IMR-90 (cell line): ENCODE measurements around the gene TOP2B. TPM values are rescaled to one million over a fixed set of nuclear protein-coding genes. Genes with fewer than 3 reads are reported as not detected.

ENCODE experiments used
- ATAC-seq: fragments of 200-7000 bp; cut with Tn5 transposase; 2 replicates; pipeline ENCODE4 v1.9.1; 2020; ENCODE audit warnings: low read depth, mild to moderate bottlenecking, moderate library complexity
- BruUV-seq: library from RNA; stranded (reverse); fragments of 400-500 nt; replicated peaks from 2 replicates; lab custom pipeline; 2021; lab: Mats Ljungman, UMichigan
- CTCF ChIA-PET: fragments of 300-600 bp; formaldehyde crosslinking; extraction: SDS; loops from one replicate; lab custom pipeline; 2021; ENCODE audit warnings: antibody characterized with exemption; lab: Yijun Ruan, JAX
- POLR2A ChIA-PET: fragments of 300-600 bp; sonication (Branson Sonifier 250); formaldehyde crosslinking; loops from one replicate; lab custom pipeline; 2022; ENCODE audit warnings: antibody characterized with exemption; ENCODE audit not compliant: unreplicated experiment; lab: Charles Lee
- DNase-seq: peaks from one replicate; pipeline ENCODE4 v3.0.0; 2013
- H2AFZ ChIP-seq: replicated peaks from 2 replicates; pipeline ENCODE3; 2013; ENCODE audit warnings: low read length, mild to moderate bottlenecking; ENCODE audit not compliant: poor library complexity
- H2AK5ac ChIP-seq: 2 replicates; pipeline ENCODE4 v1.6.1; 2013; ENCODE audit warnings: low read depth, low read length, inconsistent platforms
- H2AK9ac ChIP-seq: replicated peaks from 2 replicates; pipeline ENCODE3; 2013; ENCODE audit warnings: mild to moderate bottlenecking, low read depth, low read length, moderate library complexity; ENCODE audit not compliant: poor library complexity
- H2BK120ac ChIP-seq: 2 replicates; pipeline ENCODE4 v1.6.1; 2013; ENCODE audit warnings: low read depth, low read length, inconsistent platforms
- H2BK15ac ChIP-seq: 3 replicates; pipeline ENCODE4 v1.6.1; 2013; ENCODE audit warnings: low read depth, low read length, inconsistent platforms
- H2BK20ac ChIP-seq: 2 replicates; pipeline ENCODE4 v1.6.1; 2013; ENCODE audit warnings: low read depth, mild to moderate bottlenecking, inconsistent platforms, low read length, moderate library complexity
- H2BK5ac ChIP-seq: 2 replicates; pipeline ENCODE4 v1.6.1; 2013; ENCODE audit warnings: mild to moderate bottlenecking, low read depth, low read length, inconsistent platforms; ENCODE audit not compliant: poor library complexity, severe bottlenecking
- H3K14ac ChIP-seq: replicated peaks from 2 replicates; pipeline ENCODE4 v1.6.1; 2013; ENCODE audit warnings: low read depth, low read length, inconsistent platforms
- H3K18ac ChIP-seq: 2 replicates; pipeline ENCODE4 v1.6.1; 2013; ENCODE audit warnings: low read depth, low read length, control low read depth
- H3K23ac ChIP-seq: 2 replicates; pipeline ENCODE4 v1.6.1; 2013; ENCODE audit warnings: low read depth, low read length, inconsistent platforms
- H3K27ac ChIP-seq: 2 replicates; pipeline ENCODE4 v1.5.1; 2013; ENCODE audit warnings: mild to moderate bottlenecking, control low read depth, low read length; ENCODE audit not compliant: insufficient read depth
- H3K27me3 ChIP-seq: 2 replicates; pipeline ENCODE4 v1.6.1; 2013; ENCODE audit warnings: low read length; ENCODE audit not compliant: control insufficient read depth, insufficient read depth
- H3K36me3 ChIP-seq: 2 replicates; pipeline ENCODE4 v1.6.1; 2013; ENCODE audit warnings: low read length, mixed read lengths; ENCODE audit not compliant: control insufficient read depth, insufficient read depth
- H3K4ac ChIP-seq: 2 replicates; pipeline ENCODE4 v1.6.1; 2013; ENCODE audit warnings: low read depth, low read length, inconsistent platforms
- H3K4me1 ChIP-seq: 2 replicates; pipeline ENCODE4 v1.6.1; 2013; ENCODE audit warnings: low read length, mixed read lengths; ENCODE audit not compliant: control insufficient read depth, insufficient read depth
- H3K4me2 ChIP-seq: 2 replicates; pipeline ENCODE4 v1.6.1; 2013; ENCODE audit warnings: low read depth, mild to moderate bottlenecking, control low read depth, low read length, moderate library complexity
- H3K4me3 ChIP-seq: 2 replicates; pipeline ENCODE4 v1.5.1; 2013; ENCODE audit warnings: low read depth, mild to moderate bottlenecking, control low read depth, low read length, moderate library complexity; ENCODE audit not compliant: insufficient read depth
- H3K56ac ChIP-seq: 2 replicates; pipeline ENCODE4 v1.6.1; 2013; ENCODE audit warnings: low read length, inconsistent platforms; ENCODE audit not compliant: insufficient read depth; ENCODE audit errors: extremely low read depth
- H3K79me1 ChIP-seq, 2 experiments: 2 replicates each; pipeline ENCODE4 v1.6.1; 2013; ENCODE audit warnings: low read length in 2 of 2, inconsistent platforms in 1 of 2, low read depth in 1 of 2
- H3K9ac ChIP-seq: 2 replicates; pipeline ENCODE4 v1.6.1; 2013; ENCODE audit warnings: low read depth, low read length, control low read depth
- H3K9me1 ChIP-seq: 2 replicates; pipeline ENCODE4 v1.6.1; 2013; ENCODE audit warnings: low read length, inconsistent platforms; ENCODE audit not compliant: insufficient read depth
- H3K9me3 ChIP-seq: 2 replicates; pipeline ENCODE4 v1.6.1; 2013; ENCODE audit warnings: low read length; ENCODE audit not compliant: control insufficient read depth, insufficient read depth
- H4K20me1 ChIP-seq: 2 replicates; pipeline ENCODE4 v1.6.1; 2013; ENCODE audit warnings: low read length, inconsistent platforms; ENCODE audit not compliant: insufficient read depth
- H4K5ac ChIP-seq: 2 replicates; pipeline ENCODE4 v1.6.1; 2013; ENCODE audit warnings: mild to moderate bottlenecking, low read depth, low read length, control low read depth
- H4K8ac ChIP-seq, 2 experiments: 2 replicates each; pipeline ENCODE4 v1.6.1; 2013; ENCODE audit warnings: low read depth in 2 of 2, low read length in 2 of 2, control low read depth in 1 of 2, inconsistent platforms in 1 of 2
- H4K91ac ChIP-seq: 2 replicates; pipeline ENCODE4 v1.6.1; 2013; ENCODE audit warnings: low read depth, low read length, inconsistent platforms; ENCODE audit not compliant: insufficient read depth
- BHLHE40 ChIP-seq: fragments of 150-350 bp; IDR thresholded peaks from 2 replicates; pipeline ENCODE4 v1.6.1; 2016; ENCODE audit warnings: mild to moderate bottlenecking, low read depth, low read length
- CEBPB ChIP-seq: IDR thresholded peaks from 2 replicates; pipeline ENCODE4 v1.6.1; 2012; ENCODE audit warnings: low read depth, low read length, improper control_type of control experiment
- CTCF ChIP-seq: conservative IDR thresholded peaks from 2 replicates; pipeline ENCODE4 v1.5.1; 2012; ENCODE audit warnings: mild to moderate bottlenecking, low read depth, low read length, improper control_type of control experiment
- ELK1 ChIP-seq: fragments of 150-350 bp; IDR thresholded peaks from 2 replicates; pipeline ENCODE4 v1.6.1; 2016; ENCODE audit warnings: low read depth, mild to moderate bottlenecking, low read length, moderate library complexity, borderline replicate concordance
- FOS ChIP-seq: fragments of 150-350 bp; IDR thresholded peaks from 2 replicates; pipeline ENCODE4 v1.6.1; 2016; ENCODE audit warnings: low read depth, low read length
- MAFK ChIP-seq: IDR thresholded peaks from 2 replicates; pipeline ENCODE4 v1.6.1; 2012; ENCODE audit warnings: low read depth, low read length, improper control_type of control experiment
- MAZ ChIP-seq: IDR thresholded peaks from 2 replicates; pipeline ENCODE4 v1.6.1; 2012; ENCODE audit warnings: low read depth, mild to moderate bottlenecking, low read length, improper control_type of control experiment, moderate library complexity, borderline replicate concordance
- MXI1 ChIP-seq: IDR thresholded peaks from 2 replicates; pipeline ENCODE4 v1.6.1; 2012; ENCODE audit warnings: low read depth, mild to moderate bottlenecking, low read length, moderate library complexity, borderline replicate concordance
- NFE2L2 ChIP-seq: fragments of 150-350 bp; IDR thresholded peaks from 2 replicates; pipeline ENCODE4 v1.6.1; 2016; ENCODE audit warnings: low read depth, mild to moderate bottlenecking, low read length
- POLR2A ChIP-seq: IDR thresholded peaks from 2 replicates; pipeline ENCODE4 v1.6.1; 2012; ENCODE audit warnings: mild to moderate bottlenecking, low read depth, low read length
- RAD21 ChIP-seq: IDR thresholded peaks from 2 replicates; pipeline ENCODE4 v1.6.1; 2012; ENCODE audit warnings: low read length, improper control_type of control experiment
- RCOR1 ChIP-seq: IDR thresholded peaks from 2 replicates; pipeline ENCODE4 v1.6.1; 2012; ENCODE audit warnings: mild to moderate bottlenecking, low read length, improper control_type of control experiment; ENCODE audit not compliant: insufficient replicate concordance
- RFX5 ChIP-seq: IDR thresholded peaks from 2 replicates; pipeline ENCODE4 v1.8.0; 2012; ENCODE audit warnings: low read depth, mild to moderate bottlenecking, low read length, moderate library complexity
- SMC3 ChIP-seq: fragments of 150-350 bp; IDR thresholded peaks from 2 replicates; pipeline ENCODE4 v1.6.1; 2016; ENCODE audit warnings: low read depth, mild to moderate bottlenecking, antibody characterized with exemption, low read length, moderate library complexity
- USF2 ChIP-seq: fragments of 150-350 bp; IDR thresholded peaks from 2 replicates; pipeline ENCODE4 v1.6.1; 2017; ENCODE audit warnings: mild to moderate bottlenecking, antibody characterized with exemption, low read length, low read depth
- WGBS, 2 experiments: methylation state at CpG; one replicate each; pipeline versions ENCODE4 v1.1.5 to v1.1.7; 2013; ENCODE audit warnings: missing lambda C conversion rate in 2 of 2; ENCODE audit not compliant: insufficient read length in 1 of 2; ENCODE audit errors: extremely low coverage in 2 of 2; 5-methylcytosine and 5-hydroxymethylcytosine counted together
- dilution Hi-C: fragments of 300-500 bp; cut with HindIII; formaldehyde crosslinking; loops from one replicate; pipeline ENCODE4 v1.14.3; 2018; ENCODE audit warnings: low sequenced_read_pairs; ENCODE audit not compliant: unreplicated experiment
- in situ Hi-C: fragments of 300-500 bp; cut with MboI; formaldehyde crosslinking; loops from 3 replicates; pipeline ENCODE4 v1.14.3; 2019; ENCODE audit warnings: low sequenced_read_pairs, inconsistent platforms, mixed read lengths
- intact Hi-C: fragments of 100-400 bp; cut with micrococcal nuclease; formaldehyde crosslinking; loops from 2 replicates; pipeline ENCODE4 v1.10.0; 2022
- polyA plus RNA-seq, 3 experiments: library from polyadenylated mRNA; depleted of rRNA; stranded (reverse); fragments of >200 nt; gene quantifications; 2 replicates each; pipeline ENCODE4 v1.2.3, GENCODE V29; 2012; ENCODE audit warnings: low replicate concordance in 1 of 3
- total RNA-seq: library from RNA; depleted of rRNA; stranded (reverse); fragments of >200 nt; gene quantifications from 2 replicates; pipeline ENCODE4 v1.2.3, GENCODE V29; 2012

TOP2B gene
- total and polyA plus RNA-seq, 2 of the 4 experiments (the other 2 are of a cell fraction): 45.5 to 53.4 TPM

GRCh38 chr3:25604107-25604805 is 60.5 kb downstream of the TOP2B start:
- Histone ChIP-seq H3K27me3 (no peaks in the 10 kb centered on the region), H4K91ac (no peak overlapping the region), H2AFZ (no peak overlapping the region), H2BK20ac (no peak overlapping the region), H3K36me3 (peaks cover 11% of the 10 kb centered on the region), H3K9me1 (no peaks in the 10 kb centered on the region; the same call in 1 of the 2 replicates), H3K9me3 (no peaks in the 10 kb centered on the region), H2AK9ac (no peak overlapping the region), H3K4me3 (no peak overlapping the region), H3K9ac (no peak overlapping the region), H3K14ac (no peak overlapping the region), H3K4ac (no peak overlapping the region), H3K27ac (no peak overlapping the region), H4K8ac (no peak overlapping the region), H3K23ac (no peak overlapping the region), H2AK5ac (no peak overlapping the region), H3K56ac (no peak overlapping the region), H2BK5ac (no peak overlapping the region), H3K4me2 (0 out of 2 replicates have a peak overlapping the region, but pooled peaks have one; percentile 31), H4K5ac (no peak overlapping the region), H3K18ac (no peak overlapping the region), H3K79me1 (peaks cover 5 to 6% of the 10 kb centered on the region in 2 experiments; a peak in 3 of 4 replicates), H2BK120ac (no peak overlapping the region), H4K20me1 (peaks cover 3% of the 10 kb centered on the region; the same call in 1 of the 2 replicates), H3K4me1 (peaks cover 2% of the 10 kb centered on the region; the same call in 1 of the 2 replicates), H2BK15ac (no peak overlapping the region)
- dilution Hi-C loops: no loop called here
- peak; percentile 98 for ATAC-seq
- POLR2A ChIA-PET: no interaction called here
- in situ Hi-C loops: no loop called here
- peak; percentile 92 for DNase-seq
- WGBS, 2 experiments: no CpG with 5 or more reads among the region's 5 CpGs
- CTCF ChIA-PET: interaction anchor here (0.6 to 1.4 kb wide), 2 partner anchors 12 to 15 kb away, joined by 3 read pairs; no protein-coding TSS in a partner anchor
- intact Hi-C loops: no loop called here
- no TSS peak for BruUV-seq
- TF ChIP-seq BHLHE40 (peak; percentile 50), MAZ (no peak), SMC3 (no peak), RFX5 (no peak), CTCF (no peak), NFE2L2 (no peak), MAFK (no peak), ELK1 (no peak), USF2 (no peak), CEBPB (0 out of 2 replicates have a peak, but pooled peaks have one; percentile 14), FOS (peak; percentile 88), RCOR1 (no peak), RAD21 (no peak), POLR2A (no peak), MXI1 (no peak)
